ENCODE results near the gene RAP2C. TPM values are rescaled to one million over a fixed set of nuclear protein-coding genes. Genes with fewer than 3 reads are reported as not detected.

Gene RAP2C
- total RNA-seq, 2 experiments from 2014 or later, result 13.8 to 22.1 TPM

DNA sequence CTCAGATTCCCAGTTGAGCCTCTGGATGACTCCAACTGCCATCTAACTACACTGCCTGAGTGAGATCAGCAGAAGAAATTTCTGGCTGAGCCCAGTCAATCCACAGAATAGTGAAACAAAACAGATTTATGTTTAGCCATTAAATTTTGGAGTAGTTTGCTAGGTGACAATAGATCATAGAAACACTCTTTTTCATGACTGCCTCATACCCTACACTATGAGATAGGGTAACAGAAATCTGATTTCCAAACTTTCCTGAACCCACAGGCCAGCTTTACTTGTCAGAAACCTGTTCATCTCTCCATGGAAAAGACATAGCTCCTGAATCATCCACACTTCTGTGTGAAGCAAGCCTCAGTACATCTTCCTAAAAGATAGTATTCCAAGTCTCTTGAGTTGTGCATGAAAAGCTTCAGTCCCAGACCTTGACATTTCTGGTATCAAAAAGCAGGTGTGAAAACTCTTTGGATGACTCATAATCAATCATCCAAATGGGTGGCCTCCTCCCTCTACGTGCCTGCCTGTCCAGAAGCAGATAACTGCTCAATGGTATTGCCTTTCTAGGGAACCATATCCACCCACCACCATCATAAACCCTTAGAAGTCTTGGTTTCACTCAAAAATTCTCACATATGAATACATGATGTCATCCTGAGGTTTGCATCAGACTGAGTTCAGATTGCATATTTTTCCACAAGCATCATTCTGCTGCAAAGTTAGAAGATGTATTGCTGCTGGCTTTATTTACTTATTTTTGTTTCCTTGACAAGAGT is 47.5 kb upstream of the RAP2C start:
- intact Hi-C loops (cut with micrococcal nuclease; ENCODE audit: unreplicated experiment), result no loop called here
- Histone ChIP-seq H2AFZ (ENCODE audit: low read length) (no peak overlapping the region), H3K9me3 (ENCODE audit: low read length) (no peaks in the 10 kb centered on the region), H3K79me2 (ENCODE audit: insufficient read depth, low read depth, low read length) (no peaks in the 10 kb centered on the region), H3K4me2 (ENCODE audit: low read length) (no peak overlapping the region), H3K27ac (ENCODE audit: low read depth, low read length, poor library complexity, severe bottlenecking) (no peak overlapping the region), H3K4me1 (ENCODE audit: insufficient read depth, low read length, poor library complexity, severe bottlenecking) (no peaks in the 10 kb centered on the region), H3K4me3 (ENCODE audit: low read depth, low read length, poor library complexity, severe bottlenecking) (no peak overlapping the region), H4K20me1 (ENCODE audit: insufficient read depth, low read length) (no peaks in the 10 kb centered on the region), H3K36me3 (ENCODE audit: insufficient read depth, low read length) (no peaks in the 10 kb centered on the region), H3K9me2 (ENCODE audit: insufficient read depth, low read length) (no peaks in the 10 kb centered on the region)
- DNase-seq (ENCODE audit: low spot score), result no peak
- ChIA-PET CTCF (ENCODE audit: unreplicated experiment) (no interaction called here), POLR2A (no interaction called here)
- TF ChIP-seq, protein P1, sequence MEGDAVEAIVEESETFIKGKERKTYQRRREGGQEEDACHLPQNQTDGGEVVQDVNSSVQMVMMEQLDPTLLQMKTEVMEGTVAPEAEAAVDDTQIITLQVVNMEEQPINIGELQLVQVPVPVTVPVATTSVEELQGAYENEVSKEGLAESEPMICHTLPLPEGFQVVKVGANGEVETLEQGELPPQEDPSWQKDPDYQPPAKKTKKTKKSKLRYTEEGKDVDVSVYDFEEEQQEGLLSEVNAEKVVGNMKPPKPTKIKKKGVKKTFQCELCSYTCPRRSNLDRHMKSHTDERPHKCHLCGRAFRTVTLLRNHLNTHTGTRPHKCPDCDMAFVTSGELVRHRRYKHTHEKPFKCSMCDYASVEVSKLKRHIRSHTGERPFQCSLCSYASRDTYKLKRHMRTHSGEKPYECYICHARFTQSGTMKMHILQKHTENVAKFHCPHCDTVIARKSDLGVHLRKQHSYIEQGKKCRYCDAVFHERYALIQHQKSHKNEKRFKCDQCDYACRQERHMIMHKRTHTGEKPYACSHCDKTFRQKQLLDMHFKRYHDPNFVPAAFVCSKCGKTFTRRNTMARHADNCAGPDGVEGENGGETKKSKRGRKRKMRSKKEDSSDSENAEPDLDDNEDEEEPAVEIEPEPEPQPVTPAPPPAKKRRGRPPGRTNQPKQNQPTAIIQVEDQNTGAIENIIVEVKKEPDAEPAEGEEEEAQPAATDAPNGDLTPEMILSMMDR (conservative IDR thresholded peaks at IDR 0.05; ENCODE audit: low read length), result no peak
- no peak for TF ChIP-seq EZH2phosphoT487 (IDR thresholded peaks at IDR 0.05; ENCODE audit: borderline replicate concordance, low read depth, low read length)
- no TSS peak for BruUV-seq (replicated peaks)

DNA sequence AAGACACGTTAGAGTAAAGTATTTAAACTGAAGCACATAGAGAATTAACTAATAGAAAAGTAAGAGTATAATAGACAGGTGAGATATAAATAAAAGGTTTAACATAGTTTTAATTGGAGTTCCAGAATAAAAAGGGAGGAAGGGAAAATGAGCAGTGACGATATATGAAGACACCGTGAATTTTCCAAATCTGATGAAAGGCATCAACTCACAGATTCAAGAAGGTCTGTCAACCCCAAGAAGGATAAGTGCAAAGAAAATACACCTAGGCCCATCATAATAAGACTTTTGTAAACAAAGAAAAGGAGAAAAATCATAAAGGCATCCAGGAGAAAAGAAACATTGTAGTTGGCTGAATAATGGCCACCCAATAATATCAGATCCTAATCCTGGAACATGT is 43.9 kb upstream of the RAP2C start:
- Histone ChIP-seq H3K27ac (ENCODE audit: low read depth, low read length, poor library complexity, severe bottlenecking) (no peak overlapping the region), H3K9me2 (ENCODE audit: insufficient read depth, low read length) (no peaks in the 10 kb centered on the region), H3K4me2 (ENCODE audit: low read length) (no peak overlapping the region), H2AFZ (ENCODE audit: low read length) (no peak overlapping the region), H3K36me3 (ENCODE audit: insufficient read depth, low read length) (no peaks in the 10 kb centered on the region), H3K79me2 (ENCODE audit: insufficient read depth, low read depth, low read length) (no peaks in the 10 kb centered on the region), H3K4me3 (ENCODE audit: low read depth, low read length, poor library complexity, severe bottlenecking) (no peak overlapping the region), H3K9me3 (ENCODE audit: low read length) (no peaks in the 10 kb centered on the region), H3K4me1 (ENCODE audit: insufficient read depth, low read length, poor library complexity, severe bottlenecking) (no peaks in the 10 kb centered on the region), H4K20me1 (ENCODE audit: insufficient read depth, low read length) (no peaks in the 10 kb centered on the region)
- POLR2A ChIA-PET, result no interaction called here
- intact Hi-C loops (cut with micrococcal nuclease; ENCODE audit: unreplicated experiment), result no loop called here
- BruUV-seq (replicated peaks), result no TSS peak
- CTCF ChIA-PET (ENCODE audit: unreplicated experiment), result no interaction called here
- no peak for TF ChIP-seq EZH2phosphoT487 (IDR thresholded peaks at IDR 0.05; ENCODE audit: borderline replicate concordance, low read depth, low read length)
- TF ChIP-seq, protein P1 (conservative IDR thresholded peaks at IDR 0.05; ENCODE audit: low read length), result no peak
- DNase-seq (ENCODE audit: low spot score), result no peak

DNA sequence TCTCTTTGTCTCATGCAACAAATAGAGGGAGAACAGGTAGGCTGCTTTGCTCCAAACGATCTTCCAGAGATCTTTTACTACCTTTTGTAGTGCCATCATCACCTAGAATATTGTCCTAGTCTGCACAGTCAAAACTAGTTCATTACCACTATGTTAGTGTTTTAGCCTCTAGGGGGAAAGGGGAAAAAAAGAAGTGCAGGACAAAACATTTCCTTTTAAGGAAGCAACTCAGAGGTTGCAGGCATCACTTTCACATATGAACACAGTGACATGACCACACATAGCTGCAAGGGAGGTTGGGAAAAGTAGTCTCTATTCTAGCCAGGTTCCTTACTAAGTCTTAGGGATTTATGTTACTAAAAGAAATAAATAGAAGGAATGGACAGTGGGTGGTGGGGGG is 39.3 kb upstream of the RAP2C start:
- no peaks in the 10 kb centered on the region for H3K36me3 ChIP-seq (ENCODE audit: insufficient read depth, low read length)

More for the DNA sequence above, 39.3 kb upstream of the RAP2C start:
- POLR2A ChIA-PET, result no interaction called here
- no peak for TF ChIP-seq EZH2phosphoT487 (IDR thresholded peaks at IDR 0.05; ENCODE audit: borderline replicate concordance, low read depth, low read length)
- TF ChIP-seq, protein P1 (conservative IDR thresholded peaks at IDR 0.05; ENCODE audit: low read length), result no peak
- no peaks in the 10 kb centered on the region for H3K9me3 ChIP-seq (ENCODE audit: low read length)
- no peak for DNase-seq (ENCODE audit: low spot score)
- no peak overlapping the region for H3K4me2 ChIP-seq (ENCODE audit: low read length)
- H3K4me1 ChIP-seq (ENCODE audit: insufficient read depth, low read length, poor library complexity, severe bottlenecking), result no peaks in the 10 kb centered on the region
- no TSS peak for BruUV-seq (replicated peaks)
- H4K20me1 ChIP-seq (ENCODE audit: insufficient read depth, low read length), result no peaks in the 10 kb centered on the region
- no peak overlapping the region for H2AFZ ChIP-seq (ENCODE audit: low read length)
- H3K4me3 ChIP-seq (ENCODE audit: low read depth, low read length, poor library complexity, severe bottlenecking), result no peak overlapping the region
- H3K27ac ChIP-seq (ENCODE audit: low read depth, low read length, poor library complexity, severe bottlenecking), result no peak overlapping the region
- H3K79me2 ChIP-seq (ENCODE audit: insufficient read depth, low read depth, low read length), result no peaks in the 10 kb centered on the region
- intact Hi-C loops (cut with micrococcal nuclease; ENCODE audit: unreplicated experiment), result no loop called here
- CTCF ChIA-PET (ENCODE audit: unreplicated experiment), result no interaction called here
- no peaks in the 10 kb centered on the region for H3K9me2 ChIP-seq (ENCODE audit: insufficient read depth, low read length)

Data from OCI-LY7 (cell line).